HG03135 (cell line): ENCODE measurements around the gene NME3.
A peak's percentile ranks its signal among the peaks of the same experiment; 100 is the strongest.

Source experiments
- ATAC-seq: cut with Tn5 transposase; IDR thresholded peaks from one replicate; pipeline ENCODE4 v1.9.1; 2021; ENCODE audit warnings: mild to moderate bottlenecking, moderate library complexity; ENCODE audit not compliant: unreplicated experiment

Gene NME3

DNA sequence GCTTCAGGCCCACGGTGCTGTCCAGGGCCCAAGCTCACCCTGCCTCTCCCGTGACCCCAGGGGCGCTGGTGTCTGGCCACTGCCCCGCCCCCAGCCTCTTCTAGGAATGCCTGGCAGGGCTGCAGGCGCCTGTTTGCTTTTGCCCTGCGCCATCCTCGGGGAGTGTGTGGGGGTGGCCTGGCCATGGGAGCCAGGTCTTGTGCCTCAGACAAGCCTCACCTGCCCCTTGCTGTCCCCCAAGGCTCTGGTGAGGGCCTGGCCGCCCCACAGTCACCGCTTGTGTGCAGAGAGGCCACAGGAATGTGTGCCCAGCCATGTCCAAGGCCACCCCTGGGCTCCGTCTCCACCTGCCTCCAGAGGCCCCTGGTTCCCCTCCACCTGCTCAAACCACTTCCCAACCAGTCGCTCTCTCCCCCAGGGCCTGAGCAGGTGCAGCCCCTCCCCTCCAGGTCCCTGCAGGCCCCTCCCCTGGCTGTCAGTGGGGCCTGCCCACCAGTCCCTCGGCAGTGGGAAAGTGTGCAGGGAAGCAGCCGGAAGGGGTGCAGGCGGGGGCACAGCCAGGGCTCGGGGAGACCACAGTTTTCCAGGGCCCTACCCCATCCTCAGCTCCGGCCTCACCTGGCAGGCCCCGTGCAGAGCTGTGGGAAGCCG lies 23.0 kb upstream of the NME3 start:
- no peak for ATAC-seq

DNA sequence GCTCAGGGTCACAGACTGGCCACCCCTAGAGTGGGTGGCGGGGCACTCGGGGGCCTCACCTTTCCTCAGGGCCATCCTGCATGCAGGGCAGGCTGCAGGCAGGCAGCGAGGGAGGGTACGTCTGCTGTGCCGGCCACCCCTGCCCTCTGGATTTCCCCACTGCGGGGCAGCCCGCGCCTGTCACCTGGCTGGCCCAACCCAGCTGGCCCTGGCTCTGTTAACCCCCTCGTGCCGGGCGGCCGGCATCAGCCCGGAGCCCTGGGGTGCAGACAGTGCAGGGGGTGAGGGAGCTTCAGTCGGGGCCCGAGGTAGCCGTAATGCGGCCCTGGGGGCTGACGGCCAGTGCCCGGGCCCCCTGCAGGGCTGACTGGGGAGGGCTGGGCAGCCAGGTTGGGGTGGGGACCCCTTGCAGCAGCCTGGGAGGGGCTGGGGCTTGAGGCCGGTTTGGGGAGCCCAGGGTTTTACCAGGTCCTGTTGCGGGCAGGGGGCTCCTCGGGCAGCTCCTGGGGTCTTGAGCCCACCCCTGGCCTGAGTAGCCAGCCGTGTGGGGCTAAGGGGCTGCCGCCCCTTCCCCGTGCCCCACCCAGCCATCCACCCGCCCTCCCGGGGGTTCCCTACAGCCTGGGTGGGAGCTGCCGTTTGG lies 22.4 kb upstream of the NME3 start, which contains the start of gene IGFALS:
Gene IGFALS, minus strand, starts transcription at position 128 of the 643 bp plus-strand sequence. Its CDS starts 53 bp downstream, at position 75.
- ATAC-seq = no peak

DNA sequence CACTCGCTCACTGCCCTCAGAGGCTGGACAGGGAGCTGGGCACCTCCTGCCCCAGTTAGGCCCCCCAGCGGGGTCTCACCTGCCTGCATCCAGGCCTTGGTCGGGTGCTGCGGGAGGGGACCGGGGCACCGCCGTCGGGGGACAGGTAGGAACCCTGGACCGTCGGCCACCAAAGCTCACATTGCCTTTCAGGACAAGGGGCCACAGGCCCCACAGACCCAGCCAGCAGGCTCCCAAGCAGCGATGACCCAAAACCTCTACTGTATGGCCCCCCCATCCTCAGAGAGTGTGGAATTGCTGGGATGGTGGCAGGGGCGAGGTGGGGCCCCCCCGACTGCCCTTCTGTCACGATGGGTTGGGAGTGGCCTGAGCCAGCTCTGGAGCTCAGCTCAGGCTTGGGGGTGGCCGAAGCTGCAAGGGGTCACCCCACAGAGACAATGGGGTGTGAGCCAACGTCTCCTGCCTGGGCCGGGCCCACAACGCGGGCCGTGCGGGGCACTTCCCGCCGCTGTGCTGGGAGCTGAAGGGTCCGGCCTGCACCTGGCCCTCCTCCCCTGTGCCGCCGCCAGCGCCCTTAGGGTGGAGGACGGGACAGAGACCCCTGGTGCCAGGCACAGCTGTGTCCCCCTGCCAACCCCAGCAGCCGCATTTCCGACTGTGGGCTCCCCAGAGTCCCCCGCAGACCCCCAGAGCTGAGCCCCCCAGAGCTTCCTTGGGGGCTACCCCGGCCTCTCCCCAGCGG lies 21.7 kb upstream of the NME3 start:
- ATAC-seq = no peak

DNA sequence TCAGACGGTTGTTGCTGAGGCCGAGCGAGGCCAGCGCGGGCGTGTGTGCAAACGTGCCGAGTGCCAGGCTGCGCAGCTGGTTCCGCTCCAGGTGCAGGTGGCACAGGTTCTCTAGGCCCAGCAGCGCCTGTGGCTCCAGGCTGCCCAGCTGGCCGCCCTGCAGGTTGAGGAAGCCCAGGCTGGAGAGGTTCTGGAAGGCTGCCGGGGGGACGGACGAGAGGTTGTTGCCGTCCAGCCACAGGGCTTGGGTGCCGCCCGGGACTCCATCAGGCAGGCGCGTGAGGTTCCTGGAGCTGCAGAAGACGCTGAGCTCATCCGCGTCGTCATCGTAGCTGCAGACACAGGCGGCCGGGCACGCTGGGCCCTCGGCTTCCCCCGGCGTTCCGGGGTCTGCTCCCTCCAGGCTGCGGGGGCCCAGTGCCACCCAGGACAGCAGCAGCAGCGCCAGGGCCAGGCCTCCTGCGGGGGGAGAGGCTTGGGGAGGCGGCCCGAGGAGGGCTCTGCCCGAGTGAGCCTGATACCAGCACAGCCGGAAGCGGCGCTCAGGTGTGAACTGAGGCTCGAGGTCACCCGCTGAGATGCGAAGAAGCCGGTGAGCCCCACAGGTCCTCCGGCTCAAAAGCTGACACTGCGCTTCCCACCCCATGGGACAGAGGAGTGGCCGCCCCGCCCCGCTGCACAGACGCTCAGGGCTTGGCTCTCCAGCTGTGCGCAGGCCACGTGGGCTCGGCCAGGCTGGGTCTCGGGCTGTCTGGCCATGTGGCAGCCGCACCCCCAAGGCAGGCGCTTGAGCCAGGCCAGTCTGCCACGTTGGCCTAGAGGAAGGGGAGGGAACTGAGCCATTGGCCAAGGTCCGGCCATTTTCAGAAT lies 20.8 kb upstream of the NME3 start:
- no peak for ATAC-seq

DNA sequence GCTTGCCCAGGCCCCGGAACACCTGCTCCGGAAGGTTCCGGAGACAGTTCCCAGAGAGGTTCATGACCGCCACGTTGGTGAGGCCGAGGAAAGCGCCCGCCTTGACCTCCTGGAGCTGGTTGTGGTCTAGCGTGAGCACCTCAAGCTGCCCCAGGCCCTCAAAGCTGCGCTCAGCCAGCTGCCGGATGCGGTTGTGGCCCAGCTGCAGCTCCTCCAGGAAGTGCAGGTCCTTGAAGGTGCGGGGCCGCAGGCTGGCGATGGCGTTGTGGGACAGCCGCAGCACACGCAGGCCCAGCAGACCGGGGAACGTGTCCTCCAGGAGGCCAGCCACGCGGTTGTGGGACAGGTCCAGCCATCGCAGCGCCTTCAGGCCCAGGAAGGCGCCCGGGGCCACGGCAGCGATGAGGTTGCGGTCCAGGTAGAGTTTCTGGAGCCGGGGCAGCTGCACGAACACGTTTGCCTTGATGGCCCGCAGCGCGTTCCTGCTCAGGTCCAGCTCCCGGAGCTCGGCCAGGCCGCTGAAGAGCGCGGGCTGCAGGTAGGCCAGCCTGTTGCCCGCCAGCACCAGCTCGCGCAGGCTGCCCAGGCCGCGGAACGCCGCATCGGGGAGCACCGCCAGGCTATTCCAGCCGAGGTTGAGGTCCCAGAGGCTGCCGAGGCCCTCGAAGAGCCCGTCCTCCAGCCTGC lies 20.1 kb upstream of the NME3 start:
- ATAC-seq = no peak

DNA sequence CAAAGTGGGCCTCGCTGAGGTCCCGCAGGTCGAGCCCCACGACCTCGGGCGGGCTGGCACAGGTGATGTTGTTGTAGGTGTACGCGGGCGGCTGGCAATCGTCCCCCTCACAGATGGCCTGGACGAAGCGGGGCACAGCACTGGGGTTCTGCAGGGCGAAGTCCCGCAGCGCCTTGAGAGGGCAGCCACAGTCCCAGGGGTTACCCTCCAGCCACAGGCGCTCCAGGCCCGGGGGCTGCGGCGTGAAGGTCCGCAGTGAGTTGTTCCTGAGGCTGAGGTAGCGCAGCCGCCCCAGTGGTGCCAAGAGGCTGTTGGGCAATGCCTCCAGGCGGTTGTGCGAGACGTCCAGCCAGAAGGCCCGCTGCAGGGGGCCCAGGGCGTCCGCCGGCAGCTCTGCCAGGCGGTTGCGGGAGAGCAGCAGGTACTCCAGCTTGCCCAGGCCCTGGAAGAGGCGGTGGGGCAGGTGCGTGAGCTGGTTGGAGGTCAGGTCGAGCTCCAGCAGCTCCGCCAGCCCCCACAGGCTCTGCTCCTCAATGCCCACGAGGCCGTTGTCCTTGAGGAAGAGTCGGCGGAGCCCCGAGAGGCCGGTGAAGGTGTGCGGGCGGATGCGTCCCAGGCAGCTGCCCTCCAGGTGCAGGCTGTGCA lies 19.4 kb upstream of the NME3 start:
- ATAC-seq = no peak

DNA sequence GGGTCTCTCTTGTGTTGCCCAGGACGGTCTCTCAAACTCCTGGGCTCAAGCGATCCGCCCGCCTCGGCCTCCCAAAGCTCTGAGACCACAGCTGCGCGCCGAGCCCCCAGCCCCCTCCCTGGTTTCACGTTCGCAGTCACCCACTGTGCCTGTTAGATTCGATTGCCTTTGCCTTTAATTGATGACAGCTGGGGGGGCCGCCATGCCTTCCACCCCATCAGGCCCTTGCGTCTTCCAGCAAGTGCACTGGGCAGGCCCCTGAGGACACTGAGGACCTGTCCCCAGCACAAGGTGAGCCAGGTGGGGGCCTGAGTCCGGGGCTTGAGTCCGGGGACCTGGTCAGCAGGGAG lies 18.9 kb upstream of the NME3 start:
- no peak for ATAC-seq

DNA sequence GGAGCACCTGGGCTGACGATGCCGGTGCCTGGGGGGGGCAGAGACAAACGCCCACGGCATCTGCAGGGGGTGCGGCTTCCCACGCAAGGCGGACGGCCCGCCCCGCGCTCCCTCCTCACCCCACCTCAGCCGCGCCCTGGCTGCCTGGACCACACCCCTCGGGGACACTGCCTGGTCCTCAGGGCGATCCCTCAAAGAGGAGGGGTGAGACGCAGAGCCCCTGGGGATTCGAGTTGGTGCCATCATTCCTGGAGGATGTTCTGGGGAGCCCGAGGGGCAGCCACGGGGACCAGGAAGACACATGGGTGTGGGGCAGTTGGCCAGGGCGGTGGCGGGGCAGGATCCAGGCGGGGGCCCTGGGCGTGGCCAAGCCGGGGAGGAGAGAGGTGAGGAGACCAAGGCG lies 18.3 kb upstream of the NME3 start:
- no peak for ATAC-seq

DNA sequence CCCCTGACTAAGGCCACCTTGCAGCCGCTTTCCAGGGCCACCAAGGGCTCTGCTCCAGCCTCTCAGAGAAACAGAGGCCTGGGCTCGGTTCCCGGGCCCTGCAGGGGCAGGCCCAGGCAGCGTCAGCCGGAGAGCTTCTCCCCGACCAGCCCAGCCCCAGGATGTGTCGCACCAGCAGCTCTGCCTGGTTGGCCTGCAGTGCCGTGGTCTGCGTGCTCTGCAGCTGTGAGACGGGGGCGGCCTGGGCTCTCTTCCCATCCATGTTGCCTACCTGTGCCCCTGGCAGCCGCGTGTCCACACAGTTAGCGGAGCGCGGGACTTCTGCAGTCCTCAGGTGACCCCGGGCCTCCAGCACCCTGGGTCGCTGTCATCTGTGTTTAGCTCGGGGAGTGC lies 17.4 kb upstream of the NME3 start:
- ATAC-seq = no peak

DNA sequence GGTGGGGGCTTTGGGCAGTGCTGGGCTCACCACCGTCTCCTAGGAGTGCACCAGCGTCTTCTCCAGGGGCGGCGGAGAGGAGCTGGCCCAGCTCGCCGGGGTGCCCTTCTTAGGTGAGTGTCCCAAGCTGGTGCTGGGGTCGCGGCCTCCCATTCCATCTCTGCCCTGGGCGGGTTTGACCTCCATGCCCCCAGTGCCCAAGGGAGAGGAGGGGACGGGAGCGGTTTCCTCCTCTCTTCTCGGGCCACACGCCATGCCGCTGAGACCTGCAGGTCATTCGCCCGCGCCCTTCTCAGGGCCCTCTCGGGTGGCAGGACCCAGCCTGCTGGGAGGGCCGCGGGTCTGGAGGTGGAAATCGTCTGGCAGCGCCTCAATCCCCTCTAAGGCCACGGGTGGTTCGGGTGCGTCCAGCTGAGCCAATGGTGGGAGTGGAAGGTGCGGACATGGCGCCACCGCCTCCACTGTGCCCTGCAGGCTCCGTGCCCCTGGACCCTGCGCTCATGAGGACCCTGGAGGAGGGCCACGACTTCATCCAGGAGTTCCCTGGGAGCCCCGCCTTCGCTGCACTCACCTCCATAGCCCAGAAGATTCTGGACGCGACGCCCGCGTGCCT lies 16.9 kb upstream of the NME3 start:
- no peak for ATAC-seq

DNA sequence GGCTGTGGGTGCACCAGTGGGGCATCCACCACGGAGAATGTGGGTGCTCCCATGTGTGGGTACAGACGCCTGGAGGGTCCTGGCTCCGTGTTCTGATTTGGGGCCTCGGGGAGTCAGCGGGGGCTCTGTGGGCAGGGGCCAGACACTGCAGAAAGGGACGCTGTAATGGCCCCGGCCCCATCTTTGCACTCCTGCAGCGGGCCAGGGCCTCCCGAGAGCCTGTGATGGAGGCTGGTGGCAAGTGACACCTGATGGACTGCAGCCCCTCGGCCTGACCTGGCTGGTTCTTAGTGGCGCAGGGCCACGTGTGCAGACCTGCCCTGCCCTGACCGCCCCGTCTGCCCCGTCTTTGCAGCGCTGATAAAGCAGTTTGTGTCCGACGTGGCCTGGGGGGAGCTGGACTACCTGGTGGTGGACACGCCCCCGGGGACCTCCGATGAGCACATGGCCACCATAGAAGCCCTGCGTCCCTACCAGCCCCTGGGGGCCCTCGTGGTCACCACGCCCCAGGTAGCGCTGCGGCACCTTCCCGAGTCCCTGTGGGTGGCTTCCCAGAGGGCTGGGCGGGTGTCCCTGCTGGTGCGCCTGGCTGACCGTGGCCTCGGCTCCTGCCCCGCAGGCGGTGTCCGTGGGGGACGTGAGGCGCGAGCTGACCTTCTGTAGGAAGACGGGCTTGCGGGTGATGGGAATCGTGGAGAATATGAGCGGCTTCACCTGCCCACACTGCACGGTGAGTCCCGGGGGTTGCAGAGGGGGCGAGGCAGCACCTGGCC lies 16.2 kb upstream of the NME3 start:
- no peak for ATAC-seq

DNA sequence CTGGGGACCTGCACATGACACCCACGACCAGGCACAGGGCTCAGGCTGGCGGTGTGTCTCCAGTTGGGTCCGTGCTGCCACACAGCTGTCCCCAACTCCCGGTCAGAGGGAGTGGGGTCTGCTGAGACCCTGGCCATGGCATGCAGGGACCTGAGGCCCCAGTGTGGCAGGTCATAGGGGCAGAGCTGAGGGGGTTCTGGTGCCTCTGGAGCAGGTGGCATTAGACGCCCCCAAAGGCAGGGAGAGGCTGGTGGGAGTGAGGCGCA lies 15.6 kb upstream of the NME3 start:
- no peak for ATAC-seq

DNA sequence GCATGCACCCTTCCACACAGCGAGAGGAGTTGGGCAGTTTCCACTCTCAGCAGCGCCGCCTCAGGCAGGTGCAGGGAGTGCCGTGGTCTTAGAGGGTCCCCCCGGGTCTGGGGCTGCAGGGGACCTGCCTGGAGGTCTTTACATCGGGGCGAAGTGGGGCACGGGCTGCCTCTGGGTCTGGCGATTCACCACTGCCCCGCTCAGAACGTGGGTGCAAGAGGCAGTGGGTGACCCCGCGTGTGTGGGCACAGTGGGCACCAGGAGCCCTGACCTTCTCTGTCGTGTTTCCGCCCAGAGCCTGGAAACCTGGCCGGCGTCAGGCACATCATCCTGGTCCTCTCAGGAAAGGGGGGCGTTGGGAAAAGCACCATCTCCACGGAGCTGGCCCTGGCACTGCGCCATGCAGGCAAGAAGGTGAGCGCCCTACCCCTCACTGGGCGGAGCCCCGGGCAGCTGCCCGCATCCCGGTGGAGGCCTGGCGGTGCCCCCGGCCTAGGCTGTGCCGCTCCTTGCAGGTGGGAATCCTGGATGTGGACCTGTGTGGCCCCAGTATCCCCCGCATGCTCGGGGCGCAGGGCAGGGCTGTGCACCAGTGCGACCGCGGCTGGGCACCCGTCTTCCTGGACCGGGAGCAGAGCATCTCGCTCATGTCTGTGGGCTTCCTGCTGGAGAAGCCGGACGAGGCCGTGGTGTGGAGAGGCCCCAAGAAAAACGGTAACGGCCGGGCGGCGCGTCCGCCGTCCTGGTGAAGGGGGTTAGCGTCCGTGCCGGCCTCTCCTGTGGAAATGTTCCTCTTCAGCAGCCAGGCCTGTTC lies 15.1 kb upstream of the NME3 start:
- no peak for ATAC-seq

DNA sequence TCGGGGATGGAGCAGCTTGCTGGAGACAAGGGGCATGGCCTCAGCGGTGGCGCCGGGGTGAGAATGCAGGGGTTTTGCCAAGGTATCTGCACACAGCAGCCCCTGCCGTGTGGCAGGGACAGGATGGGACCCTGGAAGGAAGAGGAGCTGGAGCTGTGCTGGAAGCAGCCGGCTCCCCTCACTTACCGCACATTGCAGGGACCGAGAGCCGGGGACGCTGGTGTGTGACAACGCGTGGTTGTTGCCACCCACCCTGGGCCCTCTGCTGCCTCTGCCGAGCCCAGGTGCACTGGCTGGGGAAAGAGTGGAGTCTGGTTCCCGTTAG lies 14.5 kb upstream of the NME3 start:
- no peak for ATAC-seq

DNA sequence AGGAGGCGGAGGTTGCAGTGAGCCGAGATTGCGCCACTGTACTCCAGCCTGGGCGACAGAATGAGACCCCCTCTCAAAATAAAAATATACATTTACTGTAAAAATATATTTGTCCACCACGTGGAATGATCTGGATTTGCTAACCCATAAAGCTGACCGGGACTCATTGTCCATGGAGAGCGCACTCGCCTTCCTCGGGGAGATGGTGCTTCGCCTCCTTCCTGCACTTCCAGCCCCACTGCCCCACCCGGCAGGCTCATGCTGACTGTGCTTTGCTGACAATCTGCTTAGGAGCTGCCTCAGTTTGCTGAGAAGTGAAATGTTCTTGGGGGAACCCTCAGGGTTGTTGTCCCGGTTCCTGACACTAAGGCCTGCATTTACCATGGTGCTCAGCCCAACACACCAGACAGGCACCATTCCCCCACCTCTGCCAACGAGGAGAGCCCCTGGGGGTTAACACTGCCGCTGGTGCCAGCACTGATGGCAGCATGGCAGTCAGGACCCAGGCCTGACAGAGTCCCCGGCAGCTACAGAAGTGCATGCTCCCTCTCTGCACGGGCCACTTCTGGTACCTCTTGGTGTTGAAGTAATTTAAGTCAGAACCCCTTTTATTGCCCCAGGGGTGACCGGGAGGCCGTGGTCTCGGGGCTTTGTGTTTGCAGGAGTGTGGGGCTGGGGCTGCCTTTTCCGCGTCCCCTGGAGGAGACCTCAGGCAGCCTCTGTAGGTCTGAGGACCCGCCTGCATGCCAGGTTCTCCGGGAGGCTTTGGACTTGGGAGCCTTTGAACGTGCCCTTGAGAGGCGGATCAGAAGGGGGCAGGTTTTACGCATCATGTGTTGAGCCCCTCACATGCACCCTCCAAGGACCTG lies 13.9 kb upstream of the NME3 start:
- ATAC-seq = no peak

DNA sequence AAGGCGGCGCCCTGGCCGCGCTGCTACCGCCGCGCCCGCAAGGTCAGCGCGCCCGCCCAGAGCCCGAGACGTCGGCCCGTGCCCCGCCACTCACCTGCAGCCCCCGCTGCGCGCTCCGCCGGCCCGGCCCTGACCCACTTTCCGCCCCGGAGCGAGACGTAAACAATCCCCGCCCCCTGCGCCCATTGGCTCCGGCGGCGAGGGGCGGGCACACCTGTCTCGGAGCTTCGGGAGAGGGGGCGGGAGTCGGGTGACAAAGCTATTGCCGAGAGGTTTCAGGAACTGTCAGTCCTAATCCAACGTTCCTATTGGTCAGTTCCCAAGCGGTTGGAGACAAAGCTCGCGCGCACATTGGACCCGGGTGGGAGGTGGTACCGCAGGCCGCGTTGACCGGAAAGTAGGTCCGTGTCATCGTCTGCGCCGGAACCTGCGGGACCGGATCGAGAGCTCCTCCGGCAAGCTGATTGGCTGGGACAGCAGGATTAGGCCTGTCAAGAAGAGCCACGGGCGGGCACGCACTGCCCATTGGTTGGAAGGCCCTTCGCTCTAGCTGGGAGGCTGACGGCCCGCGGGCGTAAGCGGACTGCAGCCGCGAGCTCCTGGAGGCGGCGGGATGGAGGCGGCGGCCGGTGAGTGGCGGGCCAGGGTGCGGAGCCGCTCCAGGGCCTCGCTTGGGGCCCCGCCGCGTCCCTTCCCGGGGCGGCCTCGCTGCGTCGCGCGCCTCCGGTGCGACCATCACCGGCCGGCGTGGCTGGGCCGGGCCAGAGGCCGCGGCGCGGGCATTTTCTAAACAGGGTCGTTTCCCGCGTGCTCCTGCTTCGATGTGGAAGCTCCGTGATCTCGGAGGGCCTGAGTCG lies 11.3 kb upstream of the NME3 start, which contains the start of the genes NUBP2 and SPSB3:
Gene NUBP2, plus strand, starts transcription at position 553 of the 857 bp plus-strand sequence. Its CDS starts 61 bp downstream, at position 614.
Gene SPSB3, minus strand, starts transcription at position 164 of the 857 bp plus-strand sequence. CDS start 1,088 bp downstream, outside the sequence.
- ATAC-seq = peak; percentile 86
